NCI-H1105 (cell line): Measurements from ENCODE around the gene BMP8A.
A peak's percentile ranks its signal among the peaks of the same experiment; 100 is the strongest.
"Not testable (repeated sequence)": the region's sequence is repeated elsewhere in the genome, so short reads cannot be mapped to it uniquely, and the experiment has no call there.

Source experiments
- DNase-seq: peaks from one replicate; lab custom pipeline; 2025; lab: John Stamatoyannopoulos, UW

BMP8A gene

GRCh38 chr1:39527190-39527579 lies 35.7 kb downstream of the BMP8A start:
- DNase-seq = not testable (repeated sequence)

DNA sequence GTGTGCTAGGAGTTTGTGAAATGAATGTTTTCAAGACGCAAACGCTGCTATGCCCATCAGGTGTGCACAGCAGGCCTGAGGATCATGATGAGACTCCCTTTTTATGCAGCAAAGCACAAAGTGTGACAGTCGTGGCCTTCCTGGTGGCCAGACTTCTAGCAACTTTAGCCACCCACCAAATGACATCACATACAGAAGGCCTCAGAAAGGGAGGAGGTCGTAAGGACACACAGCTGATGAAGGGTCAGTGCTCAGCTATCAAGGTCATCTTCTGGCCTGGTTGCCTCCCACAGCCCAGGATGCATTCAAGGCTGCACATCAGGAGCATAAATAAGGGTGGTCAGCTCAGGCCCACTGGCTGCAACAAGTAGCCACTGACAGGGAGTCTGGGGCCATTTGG lies 36.6 kb downstream of the BMP8A start:
- no peak for DNase-seq

GRCh38 chr1:39529901-39530535 lies 38.6 kb downstream of the BMP8A start:
- no peak for DNase-seq

DNA sequence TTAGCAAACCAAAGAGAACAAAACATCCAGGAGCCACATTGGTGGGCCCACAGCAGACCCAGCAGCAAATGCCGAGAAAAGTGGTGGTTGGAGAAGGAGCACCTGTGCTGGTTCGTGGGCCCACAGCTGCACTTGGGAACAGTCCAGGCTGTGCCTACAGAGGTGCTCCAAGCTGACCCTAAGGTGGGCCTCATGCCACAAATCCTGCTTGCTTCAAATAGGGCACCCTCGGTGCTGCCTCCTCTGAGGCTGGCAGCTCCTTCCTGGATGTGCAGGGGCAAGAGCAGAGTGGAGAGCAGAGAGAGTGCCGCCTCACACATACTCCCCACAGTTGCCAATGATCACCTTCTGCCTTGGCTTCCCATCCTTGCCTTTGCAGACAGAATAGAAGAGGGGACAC lies 40.1 kb downstream of the BMP8A start:
- DNase-seq = no peak

- no peak for DNase-seq
Measured at GRCh38 chr1:39533442-39533841, 42.0 kb downstream of the BMP8A start.

GRCh38 chr1:39538531-39539251 lies 47.3 kb downstream of the BMP8A start:
- DNase-seq = no peak

GRCh38 chr1:39539252-39539790 lies 47.9 kb downstream of the BMP8A start:
- peak; percentile 21 for DNase-seq

DNA sequence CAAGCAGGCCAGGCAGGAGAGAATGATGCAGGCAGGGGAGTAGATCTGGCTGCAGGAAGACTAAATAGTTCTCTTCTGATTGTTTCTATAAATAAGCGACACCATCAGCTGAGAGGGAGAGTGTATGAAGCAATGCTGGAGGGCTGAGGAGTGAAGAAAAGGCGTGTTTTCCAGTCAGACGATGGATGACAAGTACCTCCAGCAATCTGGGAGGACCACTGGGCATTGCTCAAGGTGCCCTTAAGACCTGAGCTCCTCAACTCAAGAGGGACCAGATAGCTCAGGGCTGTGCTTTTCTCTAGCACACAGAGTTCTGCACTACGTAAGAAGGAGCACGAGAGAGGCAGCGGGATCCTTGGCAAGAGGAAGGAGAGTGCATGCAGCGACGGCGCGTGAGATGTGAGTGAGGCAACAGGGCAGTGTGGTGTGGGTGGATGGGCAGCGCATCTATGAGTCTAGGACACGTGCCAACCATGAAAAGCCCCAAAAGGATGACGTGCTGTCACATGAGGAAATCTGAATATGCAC lies 49.1 kb downstream of the BMP8A start:
- DNase-seq = no peak

- DNase-seq = no peak
Measured at GRCh38 chr1:39542924-39543323, 51.5 kb downstream of the BMP8A start.

DNA sequence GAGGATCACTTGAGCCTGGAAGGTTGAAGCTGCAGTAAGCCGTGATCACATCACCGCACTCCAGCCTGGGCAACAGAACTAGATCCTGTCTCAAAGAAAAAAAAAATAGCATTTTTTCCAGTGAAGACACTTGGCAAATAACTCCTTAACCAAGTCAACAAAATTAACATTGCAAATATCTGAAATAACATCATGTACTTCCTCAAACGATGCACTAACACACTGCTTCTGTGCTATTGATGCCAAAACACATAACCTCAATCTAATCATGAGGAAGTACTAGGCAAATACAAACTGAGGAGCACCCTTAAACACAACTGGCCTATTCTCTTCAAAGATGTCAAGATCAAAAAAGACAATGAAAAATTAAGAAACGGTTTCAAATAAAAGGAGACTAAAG lies 52.9 kb downstream of the BMP8A start:
- DNase-seq = no peak

- no peak for DNase-seq
Measured at GRCh38 chr1:39545531-39545930, 54.1 kb downstream of the BMP8A start.

GRCh38 chr1:39554277-39554676 lies 62.8 kb downstream of the BMP8A start:
- DNase-seq = no peak

DNA sequence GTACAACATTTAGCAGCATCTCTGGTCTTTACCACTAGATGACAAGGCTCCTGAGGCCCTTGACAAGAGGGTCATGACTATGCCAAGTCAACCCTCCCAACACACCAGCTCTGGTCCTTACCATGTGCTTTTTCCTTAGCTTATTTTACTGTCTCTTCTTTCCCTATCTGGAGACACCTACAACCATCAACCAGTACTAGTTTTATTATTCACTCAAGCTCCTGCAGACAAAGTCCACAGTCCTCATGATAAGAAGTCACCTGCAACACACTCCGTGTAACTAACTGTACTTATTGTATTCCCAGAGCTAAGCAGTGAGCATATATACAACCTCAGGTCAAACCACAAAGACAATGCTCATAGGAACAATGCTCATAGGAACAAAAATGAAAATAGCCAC lies 69.8 kb downstream of the BMP8A start:
- no peak for DNase-seq

DNA sequence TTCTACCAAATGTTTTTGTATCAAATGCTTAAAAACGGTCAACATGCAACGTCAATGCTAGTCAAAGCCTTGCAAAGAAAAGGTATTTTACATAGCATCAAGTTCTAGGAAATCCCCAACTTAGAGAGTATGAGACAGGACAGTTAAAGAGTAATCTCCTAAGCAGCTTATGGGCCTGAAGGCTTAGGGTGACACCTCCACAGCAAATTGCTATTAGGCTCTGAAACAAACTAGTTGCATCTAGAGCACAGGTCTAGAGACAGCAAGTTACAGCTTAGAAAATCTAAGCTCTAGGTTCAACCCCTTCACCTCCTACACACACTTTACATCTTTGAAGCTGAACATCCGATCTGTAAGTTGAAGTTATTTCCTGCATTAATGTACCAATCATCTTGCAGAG lies 71.5 kb downstream of the BMP8A start:
- no peak for DNase-seq

GRCh38 chr1:39563669-39564068 lies 72.2 kb downstream of the BMP8A start:
- no peak for DNase-seq

DNA sequence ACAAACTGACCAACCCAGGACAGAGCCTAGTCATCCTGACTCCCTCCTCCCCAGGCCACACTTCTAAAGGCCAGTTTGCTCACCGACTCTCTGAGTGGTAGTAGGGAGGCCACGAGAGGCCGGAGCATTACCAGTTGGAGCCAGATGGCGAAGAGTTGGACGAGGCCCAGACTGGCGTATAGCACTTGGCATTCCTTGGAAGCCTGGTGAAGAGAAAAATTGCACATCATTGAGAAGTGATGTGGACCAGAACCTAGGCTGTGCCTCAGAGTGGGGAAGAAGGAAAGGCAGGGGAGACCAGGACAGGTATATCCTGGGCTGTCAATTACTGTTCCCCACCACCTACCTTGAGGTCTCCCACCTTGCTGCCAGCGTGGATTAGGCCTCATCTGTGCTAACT lies 72.9 kb downstream of the BMP8A start:
- DNase-seq = no peak

DNA sequence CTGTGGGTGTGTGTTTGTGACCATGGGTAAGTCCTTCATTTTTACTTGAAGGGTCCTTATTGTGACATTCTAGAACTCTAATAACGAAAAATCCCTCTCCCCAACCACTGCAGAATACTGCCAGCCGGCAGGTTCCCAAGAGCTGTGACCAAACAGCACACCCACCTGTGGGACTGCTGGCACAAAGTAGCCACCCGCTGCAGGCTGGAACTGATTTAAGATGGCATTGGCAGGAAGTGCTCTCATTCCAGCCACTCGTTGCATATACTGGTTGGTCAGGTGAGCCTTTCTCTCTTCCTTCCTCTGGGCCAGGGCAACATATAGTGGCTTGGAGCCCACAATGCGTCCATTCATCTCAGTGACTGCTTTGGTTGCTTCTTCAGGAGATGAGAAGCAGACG lies 73.5 kb downstream of the BMP8A start:
- DNase-seq = no peak

- no peak for DNase-seq
Measured at GRCh38 chr1:39566441-39567137, 75.2 kb downstream of the BMP8A start.

- no peak for DNase-seq
Measured at GRCh38 chr1:39567302-39567701, 75.9 kb downstream of the BMP8A start.

DNA sequence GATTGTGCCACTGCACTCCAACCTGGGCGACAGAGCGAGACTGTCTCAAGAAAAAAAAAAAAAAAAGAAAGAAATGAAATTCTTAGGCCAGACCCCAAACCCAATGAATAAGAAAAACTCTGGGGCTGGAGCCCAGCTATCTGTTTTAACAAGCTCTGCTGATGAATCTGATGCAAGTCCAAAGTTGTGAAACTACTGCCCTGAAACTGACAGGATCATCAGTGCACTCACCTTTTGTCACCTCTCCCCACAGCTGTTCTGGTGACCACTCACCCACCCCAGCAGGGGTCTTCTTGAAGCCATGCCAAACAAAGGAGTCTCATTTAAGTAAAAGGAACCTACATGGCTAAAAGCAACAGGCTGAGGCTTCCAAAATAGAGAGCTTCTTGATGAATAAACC lies 76.8 kb downstream of the BMP8A start:
- DNase-seq = no peak

DNA sequence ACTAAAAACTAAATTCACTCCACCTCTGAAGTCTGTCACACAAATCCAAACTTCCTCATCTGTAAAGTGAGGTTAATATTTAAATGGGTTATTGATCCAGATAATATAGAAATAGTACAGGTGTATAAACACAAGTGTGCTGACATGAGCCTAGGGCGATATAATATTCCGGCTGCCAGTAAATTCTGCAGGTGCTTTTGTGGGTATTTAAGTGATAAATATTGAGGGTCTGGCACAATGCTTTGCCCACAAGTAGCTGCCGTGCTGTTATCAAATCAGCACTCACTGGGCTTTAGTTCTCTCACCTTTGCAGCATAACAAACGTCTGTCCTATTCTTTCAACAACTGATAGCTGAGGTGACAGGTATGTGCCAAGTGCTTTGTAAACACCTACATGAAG lies 77.6 kb downstream of the BMP8A start:
- no peak for DNase-seq

DNA sequence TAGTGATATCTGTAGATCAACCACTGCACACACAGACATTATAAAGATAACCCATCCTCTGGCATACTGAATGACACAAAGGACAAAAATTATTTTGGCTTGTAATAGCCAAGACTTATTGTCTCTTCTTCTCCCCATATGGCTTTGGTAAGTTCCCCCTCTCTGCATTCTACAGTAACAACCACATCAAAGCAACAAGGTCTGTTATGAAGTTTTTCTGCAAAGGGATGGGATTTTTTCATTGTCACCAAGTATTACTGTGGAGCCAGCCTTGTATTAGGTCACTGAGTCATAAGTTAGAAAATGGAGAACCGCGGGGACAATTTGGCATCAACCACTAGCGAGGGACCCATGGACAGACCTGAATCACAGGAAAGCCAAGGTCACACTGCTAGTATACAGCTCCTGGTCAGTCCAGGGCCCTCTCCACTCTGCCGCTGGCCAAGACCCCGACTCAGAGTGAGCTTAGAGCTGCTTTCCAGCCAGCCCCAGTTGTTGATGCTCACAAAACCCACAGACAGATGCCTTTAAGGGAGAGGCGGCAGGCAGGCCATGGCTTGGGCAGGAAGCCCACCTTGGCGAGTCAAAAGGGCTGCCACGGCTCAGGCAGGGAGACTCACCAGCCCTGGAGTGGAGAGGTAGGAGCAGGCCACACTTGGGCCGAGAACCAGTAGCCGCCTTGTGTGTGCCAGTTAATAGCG lies 79.2 kb downstream of the BMP8A start:
- no peak for DNase-seq
